Activated naive CD8-positive, alpha-beta T cell (primary cell): Measurements from ENCODE around the gene ZSCAN12.
"Not testable (repeated sequence)": the region's sequence is repeated elsewhere in the genome, so short reads cannot be mapped to it uniquely, and the experiment has no call there.

Experiments
- H3K27ac Mint-ChIP-seq: one replicate; pipeline ENCODE4 v1.8.0; 2021; ENCODE audit warnings: mixed read lengths
- H3K27me3 Mint-ChIP-seq: one replicate; pipeline ENCODE4 v1.8.0; 2021; ENCODE audit warnings: mixed read lengths
- H3K36me3 Mint-ChIP-seq: one replicate; pipeline ENCODE4 v1.8.0; 2021; ENCODE audit warnings: mixed read lengths
- H3K4me1 Mint-ChIP-seq: one replicate; pipeline ENCODE4 v1.8.0; 2021; ENCODE audit warnings: low read depth, mixed read lengths
- H3K4me3 Mint-ChIP-seq: one replicate; pipeline ENCODE4 v1.8.0; 2021; ENCODE audit warnings: mild to moderate bottlenecking, mixed read lengths
- H3K9me3 Mint-ChIP-seq: one replicate; pipeline ENCODE4 v1.8.0; 2021; ENCODE audit warnings: low read depth, mixed read lengths

ZSCAN12 gene

GRCh38 chr6:28408076-28408802 lies 8.7 kb upstream of the ZSCAN12 start:
- Mint-ChIP-seq H3K36me3 (no peaks in the 10 kb centered on the region), H3K9me3 (no peaks in the 10 kb centered on the region), H3K4me3 (no peak overlapping the region), H3K4me1 (no peaks in the 10 kb centered on the region), H3K27me3 (peaks cover 34% of the 10 kb centered on the region), H3K27ac (no peak overlapping the region)

- H3K36me3 Mint-ChIP-seq = no peaks in the 10 kb centered on the region
- no peaks in the 10 kb centered on the region for H3K4me1 Mint-ChIP-seq
- H3K27ac Mint-ChIP-seq = no peak overlapping the region
- H3K9me3 Mint-ChIP-seq = no peaks in the 10 kb centered on the region
- H3K4me3 Mint-ChIP-seq = no peak overlapping the region
- peaks cover 34% of the 10 kb centered on the region for H3K27me3 Mint-ChIP-seq
Measured at GRCh38 chr6:28407401-28407800, 7.9 kb upstream of the ZSCAN12 start.

GRCh38 chr6:28403923-28404322 lies 4.4 kb upstream of the ZSCAN12 start:
- H3K27ac Mint-ChIP-seq, H3K9me3 Mint-ChIP-seq, H3K4me3 Mint-ChIP-seq, H3K4me1 Mint-ChIP-seq, H3K36me3 Mint-ChIP-seq: not testable (repeated sequence)
- peaks cover 20% of the 10 kb centered on the region for H3K27me3 Mint-ChIP-seq

GRCh38 chr6:28402197-28402596 lies 2.6 kb upstream of the ZSCAN12 start:
- no peak overlapping the region for H3K27ac Mint-ChIP-seq
- no peak overlapping the region for H3K4me3 Mint-ChIP-seq
- H3K27me3 Mint-ChIP-seq = peaks cover 18% of the 10 kb centered on the region

GRCh38 chr6:28401172-28401571 lies 1.6 kb upstream of the ZSCAN12 start:
- H3K27me3 Mint-ChIP-seq = peaks cover 15% of the 10 kb centered on the region
- H3K27ac Mint-ChIP-seq = no peak overlapping the region
- H3K4me3 Mint-ChIP-seq = peak overlapping the region; percentile 3

More at GRCh38 chr6:28402197-28402596, 2.6 kb upstream of the ZSCAN12 start:
- no peaks in the 10 kb centered on the region for H3K9me3 Mint-ChIP-seq
- peaks cover 20% of the 10 kb centered on the region for H3K4me1 Mint-ChIP-seq
- H3K36me3 Mint-ChIP-seq = peaks cover 15% of the 10 kb centered on the region

GRCh38 chr6:28400122-28400451 lies 540 bp upstream of the ZSCAN12 start:
- peak overlapping the region; percentile 93 for H3K4me3 Mint-ChIP-seq

More at GRCh38 chr6:28401172-28401571, 1.6 kb upstream of the ZSCAN12 start:
- Mint-ChIP-seq H3K4me1 (peaks cover 30% of the 10 kb centered on the region), H3K9me3 (no peaks in the 10 kb centered on the region), H3K36me3 (peaks cover 19% of the 10 kb centered on the region)

GRCh38 chr6:28395918-28396317 lies 3.6 kb downstream of the ZSCAN12 start:
- H3K27ac Mint-ChIP-seq = no peak overlapping the region
- H3K4me3 Mint-ChIP-seq = peak overlapping the region; percentile 18
- H3K9me3 Mint-ChIP-seq = no peaks in the 10 kb centered on the region
- H3K36me3 Mint-ChIP-seq = peaks cover 35% of the 10 kb centered on the region
- H3K27me3 Mint-ChIP-seq = no peaks in the 10 kb centered on the region
- peaks cover 53% of the 10 kb centered on the region for H3K4me1 Mint-ChIP-seq

More at GRCh38 chr6:28400122-28400451, 540 bp upstream of the ZSCAN12 start:
- Mint-ChIP-seq H3K4me1 (peaks cover 41% of the 10 kb centered on the region), H3K27me3 (peaks cover 10% of the 10 kb centered on the region), H3K36me3 (peaks cover 24% of the 10 kb centered on the region), H3K9me3 (no peaks in the 10 kb centered on the region), H3K27ac (peak overlapping the region; percentile 93)

- Mint-ChIP-seq H3K27ac (peak overlapping the region; percentile 29), H3K27me3 (no peaks in the 10 kb centered on the region), H3K4me1 (peaks cover 53% of the 10 kb centered on the region), H3K36me3 (peaks cover 43% of the 10 kb centered on the region), H3K9me3 (no peaks in the 10 kb centered on the region), H3K4me3 (no peak overlapping the region)
Measured at GRCh38 chr6:28393912-28394662, 5.5 kb downstream of the ZSCAN12 start.

- H3K27me3 Mint-ChIP-seq = no peaks in the 10 kb centered on the region
- no peak overlapping the region for H3K4me3 Mint-ChIP-seq
- peaks cover 40% of the 10 kb centered on the region for H3K4me1 Mint-ChIP-seq
- no peak overlapping the region for H3K27ac Mint-ChIP-seq
- H3K9me3 Mint-ChIP-seq = no peaks in the 10 kb centered on the region
- H3K36me3 Mint-ChIP-seq = peaks cover 48% of the 10 kb centered on the region
Measured at GRCh38 chr6:28390688-28391087, 8.9 kb downstream of the ZSCAN12 start.

GRCh38 chr6:28384143-28384533 lies 15.4 kb downstream of the ZSCAN12 start:
- Mint-ChIP-seq H3K4me3 (no peak overlapping the region), H3K36me3 (peaks cover 46% of the 10 kb centered on the region), H3K27ac (no peak overlapping the region), H3K9me3 (no peaks in the 10 kb centered on the region), H3K27me3 (no peaks in the 10 kb centered on the region), H3K4me1 (peaks cover 33% of the 10 kb centered on the region)

- Mint-ChIP-seq H3K9me3 (no peaks in the 10 kb centered on the region), H3K27ac (peak overlapping the region; percentile 50), H3K36me3 (peaks cover 42% of the 10 kb centered on the region), H3K4me1 (peaks cover 28% of the 10 kb centered on the region), H3K27me3 (no peaks in the 10 kb centered on the region), H3K4me3 (peak overlapping the region; percentile 81)
Measured at GRCh38 chr6:28383235-28384142, 16.1 kb downstream of the ZSCAN12 start.

- Mint-ChIP-seq H3K4me3 (no peak overlapping the region), H3K36me3 (peaks cover 39% of the 10 kb centered on the region), H3K27ac (no peak overlapping the region), H3K9me3 (no peaks in the 10 kb centered on the region), H3K27me3 (no peaks in the 10 kb centered on the region), H3K4me1 (peaks cover 17% of the 10 kb centered on the region)
Measured at GRCh38 chr6:28380381-28380780, 19.2 kb downstream of the ZSCAN12 start.

- H3K9me3 Mint-ChIP-seq = no peaks in the 10 kb centered on the region
- no peak overlapping the region for H3K4me3 Mint-ChIP-seq
- peaks cover 36% of the 10 kb centered on the region for H3K36me3 Mint-ChIP-seq
- no peaks in the 10 kb centered on the region for H3K27me3 Mint-ChIP-seq
- peaks cover 13% of the 10 kb centered on the region for H3K4me1 Mint-ChIP-seq
- H3K27ac Mint-ChIP-seq = no peak overlapping the region
Measured at GRCh38 chr6:28378644-28379043, 20.9 kb downstream of the ZSCAN12 start.

- peaks cover 6% of the 10 kb centered on the region for H3K4me1 Mint-ChIP-seq
- H3K27ac Mint-ChIP-seq = no peak overlapping the region
- H3K4me3 Mint-ChIP-seq = no peak overlapping the region
- peaks cover 36% of the 10 kb centered on the region for H3K36me3 Mint-ChIP-seq
- no peaks in the 10 kb centered on the region for H3K27me3 Mint-ChIP-seq
- H3K9me3 Mint-ChIP-seq = no peaks in the 10 kb centered on the region
Measured at GRCh38 chr6:28377879-28378278, 21.7 kb downstream of the ZSCAN12 start.

GRCh38 chr6:28373925-28374324 lies 25.6 kb downstream of the ZSCAN12 start:
- H3K9me3 Mint-ChIP-seq = no peaks in the 10 kb centered on the region
- H3K27me3 Mint-ChIP-seq = no peaks in the 10 kb centered on the region
- peaks cover 18% of the 10 kb centered on the region for H3K36me3 Mint-ChIP-seq
- H3K4me3 Mint-ChIP-seq = no peak overlapping the region
- H3K4me1 Mint-ChIP-seq = no peaks in the 10 kb centered on the region
- no peak overlapping the region for H3K27ac Mint-ChIP-seq
